HFF-Myc (cell line): ENCODE results near the gene SLC19A2.
A peak's percentile ranks its signal among the peaks of the same experiment; 100 is the strongest.

Source experiments
- DNase-seq: peaks from one replicate; pipeline ENCODE4 v3.0.0-alpha.2; 2011; ENCODE audit warnings: low read depth; ENCODE audit errors: extremely low read depth
- H3K4me3 ChIP-seq: replicated peaks from 2 replicates; pipeline ENCODE4 v1.5.1; 2011; ENCODE audit warnings: low read depth, mild to moderate bottlenecking, control low read depth, low read length
- TF ChIP-seq, protein P1 (sequence below): IDR thresholded peaks from 2 replicates; pipeline ENCODE4 v1.5.1; 2012; ENCODE audit warnings: mild to moderate bottlenecking, low read depth, low read length, control low read depth; ENCODE audit errors: missing control alignments

The SLC19A2 gene

DNA sequence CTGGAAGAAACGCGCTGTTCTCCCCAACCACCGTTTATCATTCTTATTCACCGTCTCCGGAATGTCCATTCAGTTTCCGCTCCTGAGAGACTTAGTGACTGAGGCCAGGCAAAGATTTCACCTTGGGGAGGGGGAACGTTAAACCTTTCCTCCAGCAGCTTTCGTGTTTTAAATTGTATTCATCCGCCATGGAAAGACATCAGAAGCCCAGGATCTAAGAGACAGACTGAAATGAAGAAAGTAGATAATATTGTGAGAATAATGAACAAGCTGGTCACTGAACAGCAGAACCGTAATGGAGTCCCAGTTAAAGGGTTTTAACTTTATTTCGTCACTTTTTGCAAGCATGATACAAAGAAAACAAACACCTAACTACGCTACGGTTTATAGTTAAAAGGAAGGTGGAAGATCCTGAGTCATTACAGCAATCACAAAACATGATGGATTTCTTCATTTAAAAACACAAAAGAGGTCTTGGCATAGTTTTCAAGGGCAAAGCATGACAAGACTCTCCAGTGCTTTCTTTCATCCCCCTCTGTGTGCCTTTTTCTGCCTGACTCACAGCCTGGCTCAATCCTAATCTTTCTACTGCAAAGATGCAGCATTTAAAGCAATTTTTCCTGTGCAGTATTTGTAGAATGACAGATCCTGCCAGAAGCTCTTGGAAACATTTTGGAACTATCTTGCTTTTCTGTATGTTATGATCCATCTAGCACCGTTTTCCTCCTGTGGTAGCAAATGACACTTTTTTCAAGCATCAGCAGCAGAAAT is 722 bp upstream of the SLC19A2 start:
- TF ChIP-seq, protein P1, sequence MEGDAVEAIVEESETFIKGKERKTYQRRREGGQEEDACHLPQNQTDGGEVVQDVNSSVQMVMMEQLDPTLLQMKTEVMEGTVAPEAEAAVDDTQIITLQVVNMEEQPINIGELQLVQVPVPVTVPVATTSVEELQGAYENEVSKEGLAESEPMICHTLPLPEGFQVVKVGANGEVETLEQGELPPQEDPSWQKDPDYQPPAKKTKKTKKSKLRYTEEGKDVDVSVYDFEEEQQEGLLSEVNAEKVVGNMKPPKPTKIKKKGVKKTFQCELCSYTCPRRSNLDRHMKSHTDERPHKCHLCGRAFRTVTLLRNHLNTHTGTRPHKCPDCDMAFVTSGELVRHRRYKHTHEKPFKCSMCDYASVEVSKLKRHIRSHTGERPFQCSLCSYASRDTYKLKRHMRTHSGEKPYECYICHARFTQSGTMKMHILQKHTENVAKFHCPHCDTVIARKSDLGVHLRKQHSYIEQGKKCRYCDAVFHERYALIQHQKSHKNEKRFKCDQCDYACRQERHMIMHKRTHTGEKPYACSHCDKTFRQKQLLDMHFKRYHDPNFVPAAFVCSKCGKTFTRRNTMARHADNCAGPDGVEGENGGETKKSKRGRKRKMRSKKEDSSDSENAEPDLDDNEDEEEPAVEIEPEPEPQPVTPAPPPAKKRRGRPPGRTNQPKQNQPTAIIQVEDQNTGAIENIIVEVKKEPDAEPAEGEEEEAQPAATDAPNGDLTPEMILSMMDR, result no peak
- H3K4me3 ChIP-seq, result peak overlapping the region; percentile 78
- DNase-seq, result no peak

DNA sequence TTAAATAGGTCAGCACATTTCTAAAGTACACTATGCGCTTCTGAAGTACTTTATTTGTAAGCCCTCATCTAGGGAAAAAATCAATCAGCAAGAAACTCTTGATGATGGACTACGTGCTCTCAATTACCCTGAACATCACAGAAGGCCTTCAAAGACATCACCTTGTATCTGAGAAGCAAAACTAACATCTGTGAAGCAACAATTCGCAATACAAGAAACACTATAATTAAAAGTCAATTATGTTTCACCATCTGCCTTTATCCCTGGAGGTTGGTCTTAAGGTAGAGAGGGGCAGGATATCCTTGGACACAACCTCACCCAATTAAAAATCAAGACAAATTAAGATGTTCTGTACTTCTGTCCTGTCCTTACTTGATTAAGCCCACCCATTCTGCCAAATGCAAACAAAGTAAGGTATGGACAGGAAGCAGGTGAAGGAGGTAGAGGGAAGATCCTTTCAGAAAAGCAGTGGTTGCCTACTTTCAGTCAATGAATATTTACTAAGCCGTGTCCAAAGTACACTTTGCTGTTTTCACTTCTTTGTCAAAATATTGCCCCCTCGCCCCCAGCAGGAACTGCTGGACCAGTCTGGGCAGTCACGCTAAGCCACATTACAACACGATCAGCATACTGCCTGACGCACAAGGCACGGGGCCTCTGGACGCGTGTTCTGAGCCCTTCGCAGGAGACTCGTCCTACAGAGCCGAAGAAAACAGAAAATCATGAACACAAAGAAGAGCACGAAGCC is 887 bp downstream of the SLC19A2 start:
- DNase-seq, result no peak
- peak overlapping the region; percentile 78 for H3K4me3 ChIP-seq
- TF ChIP-seq, protein P1, result no peak

DNA sequence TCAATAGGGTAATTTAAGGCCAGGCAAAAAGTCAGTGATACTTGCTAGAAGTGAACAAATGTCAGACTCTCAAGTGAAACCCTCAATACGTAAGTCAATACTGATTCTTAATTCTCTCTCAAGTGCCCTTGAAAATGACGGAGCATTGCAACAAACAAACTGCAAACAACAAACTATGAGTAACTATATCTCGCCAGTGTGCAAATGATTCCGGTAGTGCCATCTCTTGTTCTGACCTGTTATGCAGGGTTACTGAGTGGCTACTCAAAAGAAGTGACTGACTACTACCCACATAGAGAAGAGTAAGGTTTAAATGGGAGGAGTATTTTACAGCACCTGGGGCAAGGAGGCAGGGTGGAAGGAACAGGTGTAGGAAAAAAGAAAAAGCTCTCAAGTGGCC is 1.6 kb downstream of the SLC19A2 start:
- peak overlapping the region; percentile 78 for H3K4me3 ChIP-seq
- no peak for DNase-seq

DNA sequence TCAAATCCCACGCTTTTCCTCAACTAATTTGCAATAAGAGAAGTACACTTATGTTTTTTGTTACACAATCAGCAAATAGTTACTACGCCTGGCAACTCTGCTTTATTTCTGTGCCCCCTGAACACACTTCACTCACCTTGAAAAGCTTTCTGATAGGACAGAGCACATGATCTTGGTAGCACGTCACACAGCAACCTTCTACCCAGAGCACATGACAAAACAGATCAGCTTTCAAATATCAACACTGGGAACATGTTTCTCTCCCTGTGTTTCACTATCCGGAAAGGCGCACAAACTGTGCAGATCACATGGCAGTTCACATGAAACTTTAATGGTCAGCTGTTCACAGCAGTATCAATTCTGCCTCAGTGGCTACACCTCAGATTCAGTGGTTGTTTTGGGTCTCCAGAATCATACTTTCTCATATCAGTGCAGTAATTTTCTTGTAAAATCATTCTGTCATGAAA is 2.2 kb downstream of the SLC19A2 start:
- TF ChIP-seq, protein P1, result no peak
- peak overlapping the region; percentile 78 for H3K4me3 ChIP-seq
- no peak for DNase-seq

More for the DNA sequence above, 1.6 kb downstream of the SLC19A2 start:
- TF ChIP-seq, protein P1, result no peak

DNA sequence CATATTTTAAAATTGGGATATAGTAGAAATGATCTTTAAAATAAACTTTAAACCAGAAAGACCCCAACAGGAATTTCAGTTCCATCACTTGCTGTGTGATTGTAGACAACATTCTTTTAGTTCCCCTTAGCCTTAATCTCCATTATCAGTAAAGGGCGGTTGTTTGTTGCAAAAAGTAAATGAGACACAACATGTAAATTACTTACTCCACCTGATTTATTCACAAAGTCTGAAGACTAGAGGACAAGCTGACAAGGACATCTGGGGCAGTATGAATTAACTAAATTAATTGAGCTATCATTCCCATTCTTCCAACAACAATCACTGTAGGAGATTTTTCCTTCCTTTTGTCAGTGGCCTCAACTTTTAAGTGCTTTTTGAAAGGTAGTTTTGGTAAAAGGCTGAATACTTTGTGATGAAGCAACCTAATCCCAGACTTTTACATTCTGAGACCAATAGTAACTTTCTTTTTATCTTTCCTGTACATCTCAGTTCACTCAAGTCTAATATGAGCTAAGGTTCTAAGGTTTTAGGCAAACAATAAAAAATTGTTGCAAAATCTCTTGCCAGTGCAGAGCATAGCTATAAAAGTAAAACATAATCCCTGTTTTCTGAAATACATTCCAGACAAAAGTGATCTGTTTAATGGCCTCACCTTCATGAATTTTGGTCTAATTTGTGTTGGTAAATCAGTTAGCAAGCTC is 6.2 kb downstream of the SLC19A2 start:
- no peak overlapping the region for H3K4me3 ChIP-seq
- TF ChIP-seq, protein P1, result no peak
- DNase-seq, result no peak

DNA sequence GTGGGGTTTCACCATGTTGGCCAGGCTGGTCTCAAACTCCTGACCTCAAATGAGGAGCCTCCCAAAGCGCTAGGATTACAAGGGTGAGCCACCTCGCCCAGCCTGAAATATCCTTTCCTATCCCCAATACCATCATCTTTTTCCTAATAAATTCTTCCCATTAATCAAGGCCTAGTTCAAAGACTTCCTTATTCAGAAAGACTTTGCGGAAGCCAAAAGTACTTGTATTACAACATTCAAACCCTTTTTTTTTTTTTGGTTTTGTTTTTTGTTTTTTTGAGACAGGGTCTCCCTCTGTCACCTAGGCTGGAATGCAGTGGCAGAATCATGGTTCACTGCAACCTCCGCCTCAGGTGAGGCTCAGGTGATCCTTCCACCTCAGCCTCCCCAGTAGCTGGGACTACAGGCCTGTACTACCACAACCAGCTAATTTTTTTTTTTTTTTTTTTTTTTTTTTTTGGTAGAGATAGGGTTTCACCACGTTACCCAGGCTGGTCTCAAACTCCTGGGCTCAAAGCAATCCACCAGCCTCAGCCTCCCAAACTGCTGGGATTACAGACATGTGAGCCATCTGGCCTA is 7.6 kb downstream of the SLC19A2 start:
- no peak overlapping the region for H3K4me3 ChIP-seq
- DNase-seq, result no peak
- TF ChIP-seq, protein P1, result no peak
